T-cell (primary cell): ENCODE results near the gene INPP5J. TPM values are rescaled to one million over a fixed set of nuclear protein-coding genes. Genes with fewer than 3 reads are reported as not detected.

Experiments
- ATAC-seq, 4 experiments: fragments of 200-7000 bp in 3 of 4; fragments of 150-1000 bp in 1 of 4; cut with Tn5 transposase; replicated peaks in 1 of 4; 1 replicate in 3 of 4; 2 replicates in 1 of 4; pipeline ENCODE4 v1.10.0; 2021; ENCODE audit warnings: moderate library complexity in 3 of 4, mild to moderate bottlenecking in 2 of 4, moderate number of reproducible peaks in 1 of 4
- CTCF ChIA-PET, 2 donors: fragments of 300-600 bp; sonication (Branson Sonifier 250); formaldehyde crosslinking; loops; one replicate each; lab custom pipeline; 2022; ENCODE audit warnings: antibody characterized with exemption in 2 of 2; lab: Charles Lee
- POLR2A ChIA-PET, 2 donors: fragments of 300-600 bp; sonication (Branson Sonifier 250); formaldehyde crosslinking; loops; one replicate each; lab custom pipeline; 2022; ENCODE audit warnings: antibody characterized with exemption in 2 of 2; lab: Charles Lee
- DNase-seq, 35 experiments: peaks; one replicate each; pipeline versions ENCODE4 v3.0.0 to v3.0.0-alpha.2; 2013 to 2023
- H3K27ac ChIP-seq: one replicate; pipeline ENCODE4 v1.5.1; 2013; ENCODE audit warnings: low read length
- H3K27me3 ChIP-seq, 2 experiments: replicated peaks in 1 of 2; 1 replicate in 1 of 2; 2 replicates in 1 of 2; pipeline versions ENCODE4 v1.6.1 to v1.7.0; 2013; ENCODE audit warnings: low read length in 1 of 2, mixed read lengths in 1 of 2; ENCODE audit not compliant: control insufficient read depth in 2 of 2, insufficient read depth in 2 of 2; ENCODE audit errors: extremely low read depth in 1 of 2
- H3K36me3 ChIP-seq, 2 donors: 1 replicate in 1 of 2; 2 replicates in 1 of 2; pipeline versions ENCODE4 v1.6.1 to v1.7.0; 2013; ENCODE audit warnings: low read length in 1 of 2; ENCODE audit not compliant: control insufficient read depth in 2 of 2, insufficient read depth in 1 of 2; ENCODE audit errors: extremely low read depth in 1 of 2
- H3K4me1 ChIP-seq, 2 experiments: 1 replicate in 1 of 2; 2 replicates in 1 of 2; pipeline versions ENCODE4 v1.6.1 to v1.7.0; 2013; ENCODE audit warnings: low read length in 2 of 2, mixed read lengths in 1 of 2; ENCODE audit not compliant: insufficient read depth in 2 of 2, control insufficient read depth in 1 of 2; ENCODE audit errors: extremely low read depth in 1 of 2
- H3K4me3 ChIP-seq, 2 donors: 1 replicate in 1 of 2; 2 replicates in 1 of 2; pipeline versions ENCODE4 v1.5.1 to v1.7.0; 2013; ENCODE audit warnings: mild to moderate bottlenecking in 2 of 2, low read length in 1 of 2, moderate library complexity in 1 of 2; ENCODE audit not compliant: control insufficient read depth in 1 of 2; ENCODE audit errors: extremely low read depth in 1 of 2
- H3K9me3 ChIP-seq: 2 replicates; pipeline ENCODE4 v1.7.0; 2013
- H3K27ac Mint-ChIP-seq, 2 donors: one replicate each; pipeline ENCODE4 v1.8.0; 2020 to 2021; ENCODE audit warnings: mild to moderate bottlenecking in 2 of 2, mixed read lengths in 2 of 2
- H3K27me3 Mint-ChIP-seq, 2 donors: one replicate each; pipeline ENCODE4 v1.8.0; 2021 to 2022; ENCODE audit warnings: mixed read lengths in 2 of 2
- H3K36me3 Mint-ChIP-seq: one replicate; pipeline ENCODE4 v1.8.0; 2021; ENCODE audit warnings: mixed read lengths
- H3K4me1 Mint-ChIP-seq, 3 donors: one replicate each; pipeline ENCODE4 v1.8.0; 2020 to 2022; ENCODE audit warnings: mixed read lengths in 3 of 3, mild to moderate bottlenecking in 1 of 3
- H3K4me3 Mint-ChIP-seq, 3 donors: one replicate each; pipeline ENCODE4 v1.8.0; 2020 to 2022; ENCODE audit warnings: mild to moderate bottlenecking in 3 of 3, mixed read lengths in 3 of 3, moderate library complexity in 3 of 3
- H3K9me3 Mint-ChIP-seq, 3 donors: one replicate each; pipeline ENCODE4 v1.8.0; 2020 to 2022; ENCODE audit warnings: mixed read lengths in 3 of 3
- WGBS: methylation state at CpG from one replicate; pipeline ENCODE4 v1.1.5; 2013; ENCODE audit warnings: missing lambda C conversion rate; ENCODE audit not compliant: insufficient coverage; 5-methylcytosine and 5-hydroxymethylcytosine counted together
- total RNA-seq, 35 experiments: library from RNA in 6 of 35; stranded (reverse) in 6 of 35; fragments of 120-200 nt in 1 of 35; gene quantifications; one replicate each; pipeline versions ENCODE4 v1.2.1 to v1.2.4 and lab custom pipeline; 2013 to 2026

INPP5J gene
- total RNA-seq, 5 donors from 2014 or later (not counting 1 experiment from before 2014, with no cell fraction given): 0.23 to 1.1 (median 0.35) TPM

DNA sequence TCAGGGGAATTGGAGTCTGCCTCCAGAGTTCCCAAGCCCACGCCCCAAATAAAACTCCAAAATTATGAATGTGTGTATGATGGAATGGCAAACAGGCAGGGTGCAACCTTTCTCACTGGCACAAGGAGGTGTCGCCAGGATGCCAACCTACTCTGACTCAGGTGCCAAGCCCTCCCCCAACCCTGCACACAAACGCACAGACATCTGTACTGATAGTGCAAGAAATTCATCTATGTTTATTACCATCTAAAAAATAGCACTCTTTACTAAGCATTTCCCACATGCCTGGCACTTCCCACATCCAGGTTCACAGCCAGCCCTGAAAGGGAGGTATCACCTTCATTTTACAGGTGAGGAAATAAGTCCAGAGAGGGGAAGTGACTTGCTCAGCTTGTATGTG lies 16.3 kb downstream of the INPP5J start:
- Histone ChIP-seq H3K4me1 (no peaks in the 10 kb centered on the region), H3K36me3 (no peaks in the 10 kb centered on the region), H3K9me3 (no peaks in the 10 kb centered on the region), H3K27ac (no peak overlapping the region), H3K4me3 (no peak overlapping the region), H3K27me3 (peaks cover 0 to 24% of the 10 kb centered on the region in 2 experiments)
- ATAC-seq: no peak
- CTCF ChIA-PET: no interaction called here
- no peak for DNase-seq
- Mint-ChIP-seq H3K4me1 (no peaks in the 10 kb centered on the region), H3K4me3 (no peak overlapping the region), H3K36me3 (no peaks in the 10 kb centered on the region), H3K27ac (no peak overlapping the region), H3K9me3 (no peaks in the 10 kb centered on the region), H3K27me3 (peaks cover 4 to 8% of the 10 kb centered on the region in 2 donors)
- 63% methylated on average over 2 of the region's 3 CpGs for WGBS
- POLR2A ChIA-PET: no interaction called here

DNA sequence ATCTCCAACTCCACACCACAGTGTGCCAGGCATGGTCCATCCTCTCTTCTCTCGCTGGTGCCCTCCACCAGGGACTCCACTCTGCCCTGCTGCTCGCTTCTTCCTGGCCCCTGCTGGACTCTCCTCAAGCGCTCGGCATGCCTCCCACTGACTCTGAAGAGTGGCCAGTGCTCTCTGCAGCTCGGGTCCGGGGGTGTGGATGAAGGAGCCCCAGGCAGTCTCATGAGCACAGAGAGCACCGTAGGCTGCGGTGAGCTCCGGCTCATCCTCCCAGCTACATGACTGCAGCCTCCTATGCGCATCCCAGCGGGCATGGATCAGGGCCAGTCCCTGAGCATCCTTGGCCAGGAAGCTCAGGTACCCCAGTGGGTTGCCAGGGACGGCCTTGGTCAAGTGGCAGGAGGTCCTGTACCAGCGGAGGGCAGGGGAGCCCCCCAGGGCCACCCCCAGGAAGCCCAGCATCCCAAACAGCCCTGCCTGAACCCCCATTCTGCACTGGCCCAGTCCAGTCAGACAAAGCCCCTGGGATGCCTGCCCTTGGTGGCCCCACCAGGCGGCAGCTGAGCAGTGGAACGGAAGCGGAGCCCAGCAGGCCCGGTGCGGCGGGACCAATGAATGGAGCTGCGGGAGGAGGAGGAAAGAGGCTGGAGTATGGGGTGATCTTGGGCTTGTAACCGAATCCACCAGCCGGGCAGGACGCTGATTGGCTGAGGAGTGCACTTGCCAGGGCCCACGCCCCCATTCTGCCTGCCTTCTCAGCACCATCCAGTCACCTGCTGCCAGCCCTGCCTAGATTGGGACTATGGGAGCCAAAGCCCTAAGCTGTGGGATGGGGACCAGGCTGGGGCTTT lies 17.3 kb downstream of the INPP5J start, which contains the start of gene PLA2G3:
Gene PLA2G3, minus strand, starts transcription at position 643 of the 851 bp plus-strand sequence. Its CDS starts 154 bp downstream, at position 489.
- Histone ChIP-seq H3K27ac (no peak within 1 kb of the TSS), H3K36me3 (no peaks in the 10 kb centered on the region), H3K4me3 (no peak within 1 kb of the TSS), H3K9me3 (no peaks in the 10 kb centered on the region), H3K27me3 (peaks cover 0 to 24% of the 10 kb centered on the region in 2 experiments), H3K4me1 (no peaks in the 10 kb centered on the region)
- ATAC-seq (no peak), DNase-seq (no peak)
- Mint-ChIP-seq H3K27me3 (peaks cover 4 to 8% of the 10 kb centered on the region in 2 donors), H3K4me1 (no peaks in the 10 kb centered on the region), H3K4me3 (no peak within 1 kb of the TSS), H3K36me3 (no peaks in the 10 kb centered on the region), H3K27ac (no peak within 1 kb of the TSS), H3K9me3 (peaks cover 0 to 7% (median 2%) of the 10 kb centered on the region in 3 donors)
- ChIA-PET POLR2A (no interaction called here), CTCF (no interaction called here)
- WGBS: 73% methylated on average over 24 of the region's 24 CpGs

DNA sequence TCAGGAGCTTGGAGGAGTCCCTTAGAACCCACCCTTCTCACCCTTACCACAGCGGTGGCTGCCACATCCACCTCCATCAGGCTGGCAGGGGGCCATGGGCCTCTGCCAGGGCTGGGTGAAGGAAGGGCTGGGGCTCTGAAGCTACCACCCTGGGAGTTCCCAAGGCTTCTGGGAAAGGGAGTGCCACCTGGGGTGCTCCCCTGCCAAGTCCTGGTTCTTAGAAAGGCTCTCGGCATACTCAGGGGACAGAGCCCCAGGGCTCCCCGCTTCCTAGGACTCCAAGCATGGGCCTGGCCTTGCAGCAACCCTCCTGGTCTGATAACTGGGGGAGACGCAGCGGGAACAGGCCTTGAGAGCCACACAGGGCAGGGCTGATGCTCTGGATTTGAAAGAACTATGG lies 18.0 kb downstream of the INPP5J start:
- 88% methylated on average over 1 of the region's 5 CpGs for WGBS
- POLR2A ChIA-PET: no interaction called here

DNA sequence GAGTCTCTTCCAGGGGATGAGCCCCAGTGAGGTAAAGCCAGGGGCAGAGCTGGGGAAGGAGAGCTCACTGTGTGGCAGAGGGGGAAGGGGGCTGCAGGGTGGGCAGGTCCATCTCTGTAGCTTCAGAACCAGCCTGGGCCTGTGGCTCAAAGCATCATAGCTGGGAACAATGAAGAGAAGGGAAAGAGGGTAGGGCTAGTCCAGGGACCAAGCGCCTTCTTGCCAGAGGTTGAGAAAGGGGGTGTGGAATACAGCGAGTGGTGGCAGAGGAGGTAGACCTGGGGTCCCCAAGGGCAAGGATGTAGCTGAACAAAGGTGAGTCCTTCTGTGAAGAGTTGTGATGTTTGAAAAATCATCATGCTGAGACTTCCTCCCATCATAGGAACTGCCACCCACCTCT lies 18.8 kb downstream of the INPP5J start:
- H3K9me3 Mint-ChIP-seq: peaks cover 0 to 9% (median 5%) of the 10 kb centered on the region in 3 donors
- H3K27me3 Mint-ChIP-seq: peaks cover 4 to 8% of the 10 kb centered on the region in 2 donors
- no peaks in the 10 kb centered on the region for H3K4me1 ChIP-seq
- peaks cover 0 to 24% of the 10 kb centered on the region in 2 experiments for H3K27me3 ChIP-seq
- WGBS: no CpG with 5 or more reads among the region's 2 CpGs
- no peak overlapping the region for H3K4me3 ChIP-seq
- no peaks in the 10 kb centered on the region for H3K4me1 Mint-ChIP-seq
- POLR2A ChIA-PET: interaction anchor here in 1 of 2 donors (0.6 kb wide), 1 partner anchor 501 kb away, joined by 4 read pairs; no protein-coding TSS in a partner anchor
- no peak overlapping the region for H3K27ac ChIP-seq
- no peak for DNase-seq
- no peak for ATAC-seq
- H3K9me3 ChIP-seq: no peaks in the 10 kb centered on the region
- no peak overlapping the region for H3K27ac Mint-ChIP-seq
- no peaks in the 10 kb centered on the region for H3K36me3 ChIP-seq
- no peaks in the 10 kb centered on the region for H3K36me3 Mint-ChIP-seq
- CTCF ChIA-PET: no interaction called here
- no peak overlapping the region for H3K4me3 Mint-ChIP-seq

More for the DNA sequence above, 18.0 kb downstream of the INPP5J start:
- Histone ChIP-seq H3K4me3 (no peak overlapping the region), H3K4me1 (no peaks in the 10 kb centered on the region), H3K27ac (no peak overlapping the region), H3K36me3 (no peaks in the 10 kb centered on the region), H3K27me3 (peaks cover 0 to 24% of the 10 kb centered on the region in 2 experiments), H3K9me3 (no peaks in the 10 kb centered on the region)
- Mint-ChIP-seq H3K4me1 (no peaks in the 10 kb centered on the region), H3K27ac (no peak overlapping the region), H3K4me3 (no peak overlapping the region), H3K27me3 (peaks cover 4 to 8% of the 10 kb centered on the region in 2 donors), H3K9me3 (peaks cover 0 to 9% (median 5%) of the 10 kb centered on the region in 3 donors), H3K36me3 (no peaks in the 10 kb centered on the region)
- no peak for ATAC-seq
- DNase-seq: no peak
- CTCF ChIA-PET: no interaction called here

DNA sequence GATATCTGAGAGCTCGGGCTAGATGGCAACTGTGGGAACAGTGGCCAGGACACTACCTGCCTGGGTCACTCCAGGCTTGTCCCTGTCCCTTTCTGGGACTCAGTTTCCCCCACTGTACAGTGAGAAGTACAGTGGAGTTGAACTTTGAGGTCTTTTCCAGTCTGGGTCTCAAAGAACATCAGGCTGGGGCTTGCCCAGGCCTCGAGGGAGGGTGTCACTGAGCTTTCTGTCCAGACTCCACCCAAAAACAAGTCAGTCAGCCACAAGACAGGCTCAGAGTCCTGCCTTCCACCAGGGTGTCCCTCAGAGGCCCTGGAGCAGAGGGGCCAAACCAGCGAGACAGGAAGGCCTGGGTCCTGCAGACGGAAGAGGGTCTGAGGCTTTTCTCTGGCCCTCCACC lies 19.5 kb downstream of the INPP5J start:
- no peak for ATAC-seq
- no peak overlapping the region for H3K27ac Mint-ChIP-seq
- WGBS: 67% methylated on average over 2 of the region's 4 CpGs

DNA sequence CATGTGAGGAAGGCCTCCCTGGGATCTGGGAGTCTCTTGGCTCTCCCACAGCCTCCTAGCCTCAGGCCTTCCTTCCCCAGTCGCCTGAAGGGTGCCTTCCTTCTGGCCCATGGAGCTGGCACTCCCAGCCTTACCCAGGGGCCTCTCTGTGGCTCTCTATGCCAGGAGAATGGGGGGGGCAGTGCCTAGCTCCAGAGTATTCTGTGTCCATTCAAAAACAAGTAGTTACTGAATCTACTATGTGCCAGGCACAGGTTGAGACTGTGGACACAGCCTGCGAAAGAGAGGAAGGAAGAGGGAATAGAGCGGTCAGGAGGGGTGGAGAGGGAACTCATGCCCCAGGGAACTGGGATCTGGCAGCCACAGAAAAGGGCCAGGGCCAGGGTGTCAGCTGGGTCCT lies 20.3 kb downstream of the INPP5J start:
- H3K36me3 Mint-ChIP-seq: no peaks in the 10 kb centered on the region
- no peak overlapping the region for H3K27ac Mint-ChIP-seq
- H3K36me3 ChIP-seq: no peaks in the 10 kb centered on the region
- H3K27ac ChIP-seq: no peak overlapping the region
- POLR2A ChIA-PET: no interaction called here
- H3K4me3 ChIP-seq: no peak overlapping the region
- no peak for DNase-seq
- H3K4me3 Mint-ChIP-seq: no peak overlapping the region
- H3K9me3 Mint-ChIP-seq: peaks cover 0 to 9% (median 9%) of the 10 kb centered on the region in 3 donors
- peaks cover 0 to 23% of the 10 kb centered on the region in 2 experiments for H3K27me3 ChIP-seq
- ATAC-seq: no peak
- CTCF ChIA-PET: no interaction called here
- H3K9me3 ChIP-seq: no peaks in the 10 kb centered on the region
- peaks cover 4% of the 10 kb centered on the region in 2 donors for H3K27me3 Mint-ChIP-seq
- H3K4me1 ChIP-seq: no peaks in the 10 kb centered on the region
- no peaks in the 10 kb centered on the region for H3K4me1 Mint-ChIP-seq
- WGBS: no CpG with 5 or more reads among the region's 3 CpGs

More for the DNA sequence above, 19.5 kb downstream of the INPP5J start:
- Mint-ChIP-seq H3K27me3 (peaks cover 4 to 5% of the 10 kb centered on the region in 2 donors), H3K4me3 (no peak overlapping the region), H3K36me3 (no peaks in the 10 kb centered on the region), H3K4me1 (no peaks in the 10 kb centered on the region), H3K9me3 (peaks cover 0 to 9% (median 8%) of the 10 kb centered on the region in 3 donors)
- H3K36me3 ChIP-seq: no peaks in the 10 kb centered on the region
- DNase-seq: no peak
- no peaks in the 10 kb centered on the region for H3K9me3 ChIP-seq
- no peaks in the 10 kb centered on the region for H3K4me1 ChIP-seq
- POLR2A ChIA-PET: no interaction called here
- H3K27ac ChIP-seq: no peak overlapping the region
- CTCF ChIA-PET: no interaction called here
- no peak overlapping the region for H3K4me3 ChIP-seq
- H3K27me3 ChIP-seq: peaks cover 0 to 24% of the 10 kb centered on the region in 2 experiments
